GM19468 (cell line): ENCODE results near the gene GLMP.
"Not testable (repeated sequence)": the region's sequence is repeated elsewhere in the genome, so short reads cannot be mapped to it uniquely, and the experiment has no call there.

Source experiments
- ATAC-seq: cut with Tn5 transposase; IDR thresholded peaks from one replicate; pipeline ENCODE4 v1.9.1; 2021; ENCODE audit warnings: mild to moderate bottlenecking, moderate library complexity, moderate number of reproducible peaks; ENCODE audit not compliant: unreplicated experiment; ENCODE audit errors: extremely low read depth

The GLMP gene

GRCh38 chr1:156295391-156295947 lies at the start of gene GLMP:
Gene GLMP (minus strand): TSS chr1:156295679. CDS start chr1:156295645, 34 bp downstream.
- no peak for ATAC-seq

GRCh38 chr1:156344409-156344808 lies 48.9 kb upstream of the GLMP start:
- no peak for ATAC-seq

- no peak for ATAC-seq
These were observed 46.9 kb upstream of the GLMP start for GRCh38 chr1:156342166-156342955.

GRCh38 chr1:156338180-156338976 lies 42.9 kb upstream of the GLMP start, which contains the start of the genes CCT3 and TSACC:
Gene CCT3 (minus strand): TSS chr1:156338292. CDS start chr1:156338184, 108 bp downstream.
Gene TSACC (plus strand): TSS chr1:156338526. CDS start chr1:156339758, 1,232 bp downstream.
- ATAC-seq, result peak; percentile 73

- no peak for ATAC-seq
These were observed 42.4 kb upstream of the GLMP start for GRCh38 chr1:156337888-156338179.

GRCh38 chr1:156337052-156337887 lies 41.8 kb upstream of the GLMP start:
- no peak for ATAC-seq

GRCh38 chr1:156336242-156336641 lies 40.8 kb upstream of the GLMP start:
- ATAC-seq, result no peak

GRCh38 chr1:156323179-156323578 lies 27.7 kb upstream of the GLMP start:
- not testable (repeated sequence) for ATAC-seq

GRCh38 chr1:156320560-156320959 lies 25.1 kb upstream of the GLMP start:
- no peak for ATAC-seq

- no peak for ATAC-seq
These were observed 24.2 kb upstream of the GLMP start for GRCh38 chr1:156319664-156320063.

GRCh38 chr1:156316909-156317308 lies 21.4 kb upstream of the GLMP start:
- no peak for ATAC-seq

- ATAC-seq, result no peak
These were observed 15.5 kb upstream of the GLMP start for GRCh38 chr1:156310962-156311361.

- no peak for ATAC-seq
These were observed 12.6 kb upstream of the GLMP start for GRCh38 chr1:156308078-156308477.

- ATAC-seq, result no peak
These were observed 9.7 kb upstream of the GLMP start for GRCh38 chr1:156305215-156305614.

GRCh38 chr1:156303241-156303640 lies 7.8 kb upstream of the GLMP start:
- no peak for ATAC-seq

- ATAC-seq, result no peak
These were observed 3.4 kb upstream of the GLMP start, which contains the start of gene VHLL for GRCh38 chr1:156298852-156299357. Gene VHLL (minus strand): TSS chr1:156299307. CDS start chr1:156299189, 118 bp downstream.

GRCh38 chr1:156293895-156294294 lies 1.6 kb downstream of the GLMP start:
- ATAC-seq, result no peak

GRCh38 chr1:156293098-156293434 lies 2.4 kb downstream of the GLMP start:
- ATAC-seq, result no peak

- no peak for ATAC-seq
These were observed 4.0 kb downstream of the GLMP start for GRCh38 chr1:156291226-156292061.
